ENCODE results near the gene AP2M1. TPM values are rescaled to one million over a fixed set of nuclear protein-coding genes. Genes with fewer than 3 reads are reported as not detected.

The AP2M1 gene
- polyA plus RNA-seq, 1 of the 3 experiments (the other 2 are of a cell fraction), result 759 TPM

DNA sequence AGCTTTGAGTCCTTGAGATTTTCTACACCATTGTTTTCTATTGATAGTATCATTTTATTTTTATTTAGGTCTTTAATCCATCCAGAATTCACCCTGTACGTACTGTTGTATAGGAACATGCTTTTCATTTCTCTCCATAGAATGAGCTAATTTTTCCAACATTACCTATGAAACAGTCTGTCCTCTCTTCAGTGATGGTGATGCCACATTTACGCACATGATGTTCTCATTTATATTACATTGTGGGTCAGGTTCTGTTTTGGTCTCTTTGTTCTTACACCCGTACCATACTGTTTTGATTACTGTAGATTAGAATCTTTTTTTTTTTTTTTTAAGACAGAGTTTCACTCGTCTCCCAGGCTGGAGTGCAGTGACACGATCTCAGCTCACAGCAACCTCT lies 37.1 kb downstream of the AP2M1 start:
- Histone ChIP-seq H3K9me3 (no peaks in the 10 kb centered on the region), H3K79me2 (ENCODE audit: insufficient read depth) (no peaks in the 10 kb centered on the region), H3K4me2 (no peak overlapping the region), H3K4me1 (ENCODE audit: control insufficient read depth in 1 of 2, insufficient read depth in 2 of 2, low read depth in 1 of 2, low read length in 1 of 2) (peaks cover 0 to 3% of the 10 kb centered on the region in 2 experiments; a peak in 1 of 4 replicates), H3K9ac (no peak overlapping the region), H2AFZ (ENCODE audit: low read depth) (no peak overlapping the region), H4K20me1 (ENCODE audit: insufficient read depth) (no peaks in the 10 kb centered on the region), H3K9me2 (no peaks in the 10 kb centered on the region), H3K27me3 (ENCODE audit: insufficient read depth) (peaks cover 11% of the 10 kb centered on the region; the same call in 1 of the 2 replicates), H3K27ac (ENCODE audit: low read depth in 2 of 2, low read length in 1 of 2) (peak overlapping the region in 1 of 2 experiments; percentile 86; a peak in 2 of 4 replicates), H3K4me3 (ENCODE audit: low read depth in 2 of 2, low read length in 1 of 2) (no peak overlapping the region), H3K36me3 (replicated peaks in 1 of 2; ENCODE audit: control insufficient read depth in 1 of 2, insufficient read depth in 2 of 2, low read length in 1 of 2) (no peaks in the 10 kb centered on the region), H3F3A (replicated peaks; ENCODE audit: insufficient read depth) (no peaks in the 10 kb centered on the region)
- WGBS (ENCODE audit: low lambda C conversion rate), result 24% methylated on average over 5 of the region's 5 CpGs
- TF ChIP-seq, protein P1, sequence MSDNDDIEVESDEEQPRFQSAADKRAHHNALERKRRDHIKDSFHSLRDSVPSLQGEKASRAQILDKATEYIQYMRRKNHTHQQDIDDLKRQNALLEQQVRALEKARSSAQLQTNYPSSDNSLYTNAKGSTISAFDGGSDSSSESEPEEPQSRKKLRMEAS (IDR thresholded peaks at IDR 0.05; ENCODE audit: low read depth), result no peak
- TF ChIP-seq TCF12 (IDR thresholded peaks at IDR 0.05), result no peak
- TF ChIP-seq, protein P2, sequence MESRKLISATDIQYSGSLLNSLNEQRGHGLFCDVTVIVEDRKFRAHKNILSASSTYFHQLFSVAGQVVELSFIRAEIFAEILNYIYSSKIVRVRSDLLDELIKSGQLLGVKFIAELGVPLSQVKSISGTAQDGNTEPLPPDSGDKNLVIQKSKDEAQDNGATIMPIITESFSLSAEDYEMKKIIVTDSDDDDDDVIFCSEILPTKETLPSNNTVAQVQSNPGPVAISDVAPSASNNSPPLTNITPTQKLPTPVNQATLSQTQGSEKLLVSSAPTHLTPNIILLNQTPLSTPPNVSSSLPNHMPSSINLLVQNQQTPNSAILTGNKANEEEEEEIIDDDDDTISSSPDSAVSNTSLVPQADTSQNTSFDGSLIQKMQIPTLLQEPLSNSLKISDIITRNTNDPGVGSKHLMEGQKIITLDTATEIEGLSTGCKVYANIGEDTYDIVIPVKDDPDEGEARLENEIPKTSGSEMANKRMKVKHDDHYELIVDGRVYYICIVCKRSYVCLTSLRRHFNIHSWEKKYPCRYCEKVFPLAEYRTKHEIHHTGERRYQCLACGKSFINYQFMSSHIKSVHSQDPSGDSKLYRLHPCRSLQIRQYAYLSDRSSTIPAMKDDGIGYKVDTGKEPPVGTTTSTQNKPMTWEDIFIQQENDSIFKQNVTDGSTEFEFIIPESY (IDR thresholded peaks at IDR 0.05; ENCODE audit: borderline replicate concordance, low read depth), result no peak
- no peak for TF ChIP-seq MXI1 (IDR thresholded peaks at IDR 0.05; ENCODE audit: low read depth, low read length)
- TF ChIP-seq ELF1 (IDR thresholded peaks at IDR 0.05), result no peak
- no peak for TF ChIP-seq SIN3A (IDR thresholded peaks at IDR 0.05; ENCODE audit: borderline replicate concordance, low read depth, low read length)
- no peak for TF ChIP-seq GABPA (IDR thresholded peaks at IDR 0.05; ENCODE audit: low read depth)
- TF ChIP-seq, protein P3, sequence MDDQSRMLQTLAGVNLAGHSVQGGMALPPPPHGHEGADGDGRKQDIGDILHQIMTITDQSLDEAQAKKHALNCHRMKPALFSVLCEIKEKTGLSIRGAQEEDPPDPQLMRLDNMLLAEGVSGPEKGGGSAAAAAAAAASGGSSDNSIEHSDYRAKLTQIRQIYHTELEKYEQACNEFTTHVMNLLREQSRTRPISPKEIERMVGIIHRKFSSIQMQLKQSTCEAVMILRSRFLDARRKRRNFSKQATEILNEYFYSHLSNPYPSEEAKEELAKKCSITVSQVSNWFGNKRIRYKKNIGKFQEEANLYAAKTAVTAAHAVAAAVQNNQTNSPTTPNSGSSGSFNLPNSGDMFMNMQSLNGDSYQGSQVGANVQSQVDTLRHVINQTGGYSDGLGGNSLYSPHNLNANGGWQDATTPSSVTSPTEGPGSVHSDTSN (IDR thresholded peaks at IDR 0.05), result no peak
- TF ChIP-seq, protein P4, sequence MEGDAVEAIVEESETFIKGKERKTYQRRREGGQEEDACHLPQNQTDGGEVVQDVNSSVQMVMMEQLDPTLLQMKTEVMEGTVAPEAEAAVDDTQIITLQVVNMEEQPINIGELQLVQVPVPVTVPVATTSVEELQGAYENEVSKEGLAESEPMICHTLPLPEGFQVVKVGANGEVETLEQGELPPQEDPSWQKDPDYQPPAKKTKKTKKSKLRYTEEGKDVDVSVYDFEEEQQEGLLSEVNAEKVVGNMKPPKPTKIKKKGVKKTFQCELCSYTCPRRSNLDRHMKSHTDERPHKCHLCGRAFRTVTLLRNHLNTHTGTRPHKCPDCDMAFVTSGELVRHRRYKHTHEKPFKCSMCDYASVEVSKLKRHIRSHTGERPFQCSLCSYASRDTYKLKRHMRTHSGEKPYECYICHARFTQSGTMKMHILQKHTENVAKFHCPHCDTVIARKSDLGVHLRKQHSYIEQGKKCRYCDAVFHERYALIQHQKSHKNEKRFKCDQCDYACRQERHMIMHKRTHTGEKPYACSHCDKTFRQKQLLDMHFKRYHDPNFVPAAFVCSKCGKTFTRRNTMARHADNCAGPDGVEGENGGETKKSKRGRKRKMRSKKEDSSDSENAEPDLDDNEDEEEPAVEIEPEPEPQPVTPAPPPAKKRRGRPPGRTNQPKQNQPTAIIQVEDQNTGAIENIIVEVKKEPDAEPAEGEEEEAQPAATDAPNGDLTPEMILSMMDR (IDR thresholded peaks at IDR 0.05), result no peak
- TF ChIP-seq CHD2 (IDR thresholded peaks at IDR 0.05; ENCODE audit: low read length, partially characterized antibody), result no peak
- TF ChIP-seq EP300 (IDR thresholded peaks at IDR 0.05; ENCODE audit: borderline replicate concordance in 1 of 2, low read depth in 1 of 2, low read length in 1 of 2), result no peak; a peak in 1 of 4 replicates
- no peak for TF ChIP-seq EZH2phosphoT487 (IDR thresholded peaks at IDR 0.05; ENCODE audit: borderline replicate concordance, low read depth)
- TF ChIP-seq NFIC (IDR thresholded peaks at IDR 0.05; ENCODE audit: borderline replicate concordance), result no peak
- ChIA-PET CTCF (interaction anchor here (0.6 to 5.3 kb wide), 3 partner anchors 17 to 76 kb away, joined by 3 to 48 read pairs (median 17); partner anchors contain the start of genes EEF1AKMT4 and VWA5B2), POLR2A (interaction anchor here (0.9 kb wide), 1 partner anchor 16 kb away, joined by 5 read pairs; no protein-coding TSS in a partner anchor)
- peak; percentile 56 for DNase-seq

Data from SK-N-SH (cell line).